Measurements from ENCODE around the gene PALLD. TPM values are rescaled to one million over a fixed set of nuclear protein-coding genes. Genes with fewer than 3 reads are reported as not detected.

Gene PALLD
- total and polyA plus RNA-seq, 2 experiments from 2014 or later, result 17.9 to 30.5 TPM

- Histone ChIP-seq H3K9me2 (ENCODE audit: insufficient read depth) (no peaks in the 10 kb centered on the region), H3K36me3 (ENCODE audit: low read depth) (no peaks in the 10 kb centered on the region), H3K4me1 (ENCODE audit: insufficient read depth) (0 out of 2 replicates have a peak, but pooled peaks cover 4% of the 10 kb centered on the region), H3K9me3 (ENCODE audit: low read depth) (no peaks in the 10 kb centered on the region), H3K79me2 (ENCODE audit: insufficient read depth) (peaks cover 26% of the 10 kb centered on the region), H3K9ac (peak overlapping the region; percentile 81), H2AFZ (peak overlapping the region; percentile 94), H3K4me3 (peak overlapping the region; percentile 95), H4K20me1 (ENCODE audit: insufficient read depth) (no peaks in the 10 kb centered on the region), H3K4me2 (ENCODE audit: unreplicated experiment) (peak overlapping the region; percentile 79), H3F3A (ENCODE audit: insufficient read depth) (no peaks in the 10 kb centered on the region), H3K27me3 (replicated peaks; ENCODE audit: insufficient read depth) (no peaks in the 10 kb centered on the region), H3K27ac (no peak overlapping the region)
- in situ Hi-C loops (cut with MboI), result no loop called here
- 3 to 4% methylated on average over 14 of the region's 14 CpGs for WGBS, 2 experiments (ENCODE audit: low coverage in 1 of 2, low lambda C conversion rate in 2 of 2, missing lambda C conversion rate in 2 of 2)
- peak; percentile 17 for DNase-seq
- TF ChIP-seq EZH2 (IDR thresholded peaks at IDR 0.05; ENCODE audit: insufficient read depth, poor library complexity, severe bottlenecking), result no peak
- no peak for TF ChIP-seq EZH2phosphoT487 (IDR thresholded peaks at IDR 0.05; ENCODE audit: insufficient read depth, low read depth)
Measured at GRCh38 chr4:168831585-168831918, 334.7 kb downstream of the PALLD start.

- H3K79me2 ChIP-seq (ENCODE audit: insufficient read depth), result peaks cover 32% of the 10 kb centered on the region
- H3K27ac ChIP-seq, result no peak overlapping the region
- H3K4me1 ChIP-seq (ENCODE audit: insufficient read depth), result 0 out of 2 replicates have a peak, but pooled peaks cover 4% of the 10 kb centered on the region
- peak overlapping the region; percentile 95 for H3K4me3 ChIP-seq
- peak overlapping the region; percentile 94 for H2AFZ ChIP-seq
- no peak for TF ChIP-seq EZH2phosphoT487 (IDR thresholded peaks at IDR 0.05; ENCODE audit: insufficient read depth, low read depth)
- TF ChIP-seq EZH2 (IDR thresholded peaks at IDR 0.05; ENCODE audit: insufficient read depth, poor library complexity, severe bottlenecking), result no peak
- WGBS, 2 experiments (ENCODE audit: low coverage in 1 of 2, low lambda C conversion rate in 2 of 2, missing lambda C conversion rate in 2 of 2), result 0 to 1% methylated on average over 47 to 63 of the region's 68 CpGs
- H3K4me2 ChIP-seq (ENCODE audit: unreplicated experiment), result peak overlapping the region; percentile 79
- no peaks in the 10 kb centered on the region for H3F3A ChIP-seq (ENCODE audit: insufficient read depth)
- H3K9ac ChIP-seq, result peak overlapping the region; percentile 81
- no peaks in the 10 kb centered on the region for H4K20me1 ChIP-seq (ENCODE audit: insufficient read depth)
- no peaks in the 10 kb centered on the region for H3K9me3 ChIP-seq (ENCODE audit: low read depth)
- in situ Hi-C loops (cut with MboI), result no loop called here
- peak; percentile 91 for DNase-seq
- no peaks in the 10 kb centered on the region for H3K27me3 ChIP-seq (replicated peaks; ENCODE audit: insufficient read depth)
- no peaks in the 10 kb centered on the region for H3K9me2 ChIP-seq (ENCODE audit: insufficient read depth)
- no peaks in the 10 kb centered on the region for H3K36me3 ChIP-seq (ENCODE audit: low read depth)
Measured at GRCh38 chr4:168831919-168832762, 335.3 kb downstream of the PALLD start.

GRCh38 chr4:168832763-168833575, 336.1 kb downstream of the PALLD start:
- Histone ChIP-seq H3K4me2 (ENCODE audit: unreplicated experiment) (peak overlapping the region; percentile 79), H3K79me2 (ENCODE audit: insufficient read depth) (peaks cover 34% of the 10 kb centered on the region), H3K4me1 (ENCODE audit: insufficient read depth) (0 out of 2 replicates have a peak, but pooled peaks cover 4% of the 10 kb centered on the region), H3K4me3 (peak overlapping the region; percentile 95), H2AFZ (peak overlapping the region; percentile 94), H3K27me3 (replicated peaks; ENCODE audit: insufficient read depth) (no peaks in the 10 kb centered on the region), H3K27ac (no peak overlapping the region), H4K20me1 (ENCODE audit: insufficient read depth) (no peaks in the 10 kb centered on the region), H3K9me2 (ENCODE audit: insufficient read depth) (no peaks in the 10 kb centered on the region), H3K9ac (peak overlapping the region; percentile 81), H3K36me3 (ENCODE audit: low read depth) (no peaks in the 10 kb centered on the region), H3K9me3 (ENCODE audit: low read depth) (no peaks in the 10 kb centered on the region), H3F3A (ENCODE audit: insufficient read depth) (no peaks in the 10 kb centered on the region)
- WGBS, 2 experiments (ENCODE audit: low coverage in 1 of 2, low lambda C conversion rate in 2 of 2, missing lambda C conversion rate in 2 of 2), result 2 to 3% methylated on average over 55 to 59 of the region's 59 CpGs
- in situ Hi-C loops (cut with MboI), result no loop called here
- TF ChIP-seq EZH2phosphoT487 (IDR thresholded peaks at IDR 0.05; ENCODE audit: insufficient read depth, low read depth) (no peak), EZH2 (IDR thresholded peaks at IDR 0.05; ENCODE audit: insufficient read depth, poor library complexity, severe bottlenecking) (no peak)
- DNase-seq, result peak; percentile 71

GRCh38 chr4:168833881-168834280, 337.0 kb downstream of the PALLD start:
- peaks cover 34% of the 10 kb centered on the region for H3K79me2 ChIP-seq (ENCODE audit: insufficient read depth)
- WGBS, 2 experiments (ENCODE audit: low coverage in 1 of 2, low lambda C conversion rate in 2 of 2, missing lambda C conversion rate in 2 of 2), result 82 to 87% methylated on average over 2 of the region's 2 CpGs
- peak overlapping the region; percentile 79 for H3K4me2 ChIP-seq (ENCODE audit: unreplicated experiment)
- 0 out of 2 replicates have a peak, but pooled peaks cover 4% of the 10 kb centered on the region for H3K4me1 ChIP-seq (ENCODE audit: insufficient read depth)
- no peaks in the 10 kb centered on the region for H3K36me3 ChIP-seq (ENCODE audit: low read depth)
- DNase-seq, result no peak
- no peak overlapping the region for H3K27ac ChIP-seq
- H3K9me2 ChIP-seq (ENCODE audit: insufficient read depth), result no peaks in the 10 kb centered on the region
- no peak overlapping the region for H3K9ac ChIP-seq
- H3K9me3 ChIP-seq (ENCODE audit: low read depth), result no peaks in the 10 kb centered on the region
- H3F3A ChIP-seq (ENCODE audit: insufficient read depth), result no peaks in the 10 kb centered on the region
- in situ Hi-C loops (cut with MboI), result no loop called here
- H2AFZ ChIP-seq, result no peak overlapping the region
- no peak overlapping the region for H3K4me3 ChIP-seq
- no peaks in the 10 kb centered on the region for H3K27me3 ChIP-seq (replicated peaks; ENCODE audit: insufficient read depth)
- no peaks in the 10 kb centered on the region for H4K20me1 ChIP-seq (ENCODE audit: insufficient read depth)
- TF ChIP-seq EZH2phosphoT487 (IDR thresholded peaks at IDR 0.05; ENCODE audit: insufficient read depth, low read depth) (no peak), EZH2 (IDR thresholded peaks at IDR 0.05; ENCODE audit: insufficient read depth, poor library complexity, severe bottlenecking) (no peak)

All from GM23248 (cell line).